ENCODE data around the gene SNX10.
A peak's percentile ranks its signal among the peaks of the same experiment; 100 is the strongest.

Gene SNX10

GRCh38 chr7:26372704-26373103, 81.0 kb downstream of the SNX10 start:
- H3K9ac ChIP-seq (ENCODE audit: low read length): no peak overlapping the region
- H3K4me1 ChIP-seq (ENCODE audit: insufficient read depth, low read length, severe bottlenecking): peaks cover 26% of the 10 kb centered on the region
- H2AFZ ChIP-seq (ENCODE audit: low read length): no peak overlapping the region
- TF ChIP-seq EZH2 (IDR thresholded peaks at IDR 0.05; ENCODE audit: borderline replicate concordance, low read length): no peak
- TF ChIP-seq CTCF (IDR thresholded peaks at IDR 0.05; ENCODE audit: low read length): no peak
- H3K27me3 ChIP-seq (ENCODE audit: insufficient read depth, low read length): no peaks in the 10 kb centered on the region
- peaks cover 43% of the 10 kb centered on the region for H3K36me3 ChIP-seq (ENCODE audit: insufficient read depth, low read length)
- no peak overlapping the region for H3K27ac ChIP-seq (ENCODE audit: low read depth, low read length, poor library complexity, severe bottlenecking)
- no peaks in the 10 kb centered on the region for H4K20me1 ChIP-seq (ENCODE audit: insufficient read depth, low read length)
- H3K4me3 ChIP-seq (ENCODE audit: low read depth, low read length, poor library complexity, severe bottlenecking): no peak overlapping the region
- no peaks in the 10 kb centered on the region for H3K9me2 ChIP-seq (ENCODE audit: low read depth, low read length)
- H3F3A ChIP-seq (ENCODE audit: insufficient read depth, low read length): no peaks in the 10 kb centered on the region
- no peaks in the 10 kb centered on the region for H3K9me3 ChIP-seq (ENCODE audit: low read length)
- H3K4me2 ChIP-seq (ENCODE audit: low read length): no peak overlapping the region
- H3K79me2 ChIP-seq (ENCODE audit: insufficient read depth, low read length): no peaks in the 10 kb centered on the region

GRCh38 chr7:26374647-26375373, 83.1 kb downstream of the SNX10 start:
- Histone ChIP-seq H3K4me3 (ENCODE audit: low read depth, low read length, poor library complexity, severe bottlenecking) (no peak overlapping the region), H3K9me3 (ENCODE audit: low read length) (no peaks in the 10 kb centered on the region), H3K27ac (ENCODE audit: low read depth, low read length, poor library complexity, severe bottlenecking) (no peak overlapping the region), H2AFZ (ENCODE audit: low read length) (no peak overlapping the region), H3K9ac (ENCODE audit: low read length) (no peak overlapping the region), H3K36me3 (ENCODE audit: insufficient read depth, low read length) (peaks cover 32% of the 10 kb centered on the region), H3K4me2 (ENCODE audit: low read length) (peak overlapping the region; percentile 86; the same call in 1 of the 2 replicates), H4K20me1 (ENCODE audit: insufficient read depth, low read length) (no peaks in the 10 kb centered on the region), H3K79me2 (ENCODE audit: insufficient read depth, low read length) (no peaks in the 10 kb centered on the region), H3K4me1 (ENCODE audit: insufficient read depth, low read length, severe bottlenecking) (peaks cover 23% of the 10 kb centered on the region), H3F3A (ENCODE audit: insufficient read depth, low read length) (no peaks in the 10 kb centered on the region), H3K9me2 (ENCODE audit: low read depth, low read length) (no peaks in the 10 kb centered on the region), H3K27me3 (ENCODE audit: insufficient read depth, low read length) (no peaks in the 10 kb centered on the region)
- TF ChIP-seq EZH2 (IDR thresholded peaks at IDR 0.05; ENCODE audit: borderline replicate concordance, low read length) (no peak), CTCF (IDR thresholded peaks at IDR 0.05; ENCODE audit: low read length) (no peak)

- H4K20me1 ChIP-seq (ENCODE audit: insufficient read depth, low read length): no peaks in the 10 kb centered on the region
- no peak overlapping the region for H2AFZ ChIP-seq (ENCODE audit: low read length)
- peak overlapping the region; percentile 27; the same call in 1 of the 2 replicates for H3K9ac ChIP-seq (ENCODE audit: low read length)
- no peak for TF ChIP-seq CTCF (IDR thresholded peaks at IDR 0.05; ENCODE audit: low read length)
- no peak for TF ChIP-seq EZH2 (IDR thresholded peaks at IDR 0.05; ENCODE audit: borderline replicate concordance, low read length)
- H3K27ac ChIP-seq (ENCODE audit: low read depth, low read length, poor library complexity, severe bottlenecking): peak overlapping the region; percentile 45
- peak overlapping the region; percentile 69 for H3K4me3 ChIP-seq (ENCODE audit: low read depth, low read length, poor library complexity, severe bottlenecking)
- peaks cover 18% of the 10 kb centered on the region for H3K4me1 ChIP-seq (ENCODE audit: insufficient read depth, low read length, severe bottlenecking)
- H3K9me3 ChIP-seq (ENCODE audit: low read length): no peaks in the 10 kb centered on the region
- no peaks in the 10 kb centered on the region for H3F3A ChIP-seq (ENCODE audit: insufficient read depth, low read length)
- no peaks in the 10 kb centered on the region for H3K79me2 ChIP-seq (ENCODE audit: insufficient read depth, low read length)
- no peaks in the 10 kb centered on the region for H3K27me3 ChIP-seq (ENCODE audit: insufficient read depth, low read length)
- H3K4me2 ChIP-seq (ENCODE audit: low read length): peak overlapping the region; percentile 86
- H3K36me3 ChIP-seq (ENCODE audit: insufficient read depth, low read length): peaks cover 23% of the 10 kb centered on the region
- no peaks in the 10 kb centered on the region for H3K9me2 ChIP-seq (ENCODE audit: low read depth, low read length)
These were observed 84.1 kb downstream of the SNX10 start for GRCh38 chr7:26375726-26376174.

Data from OCI-LY1 (cell line).